Measurements from ENCODE around the gene EPYC.

Gene EPYC, protein sequence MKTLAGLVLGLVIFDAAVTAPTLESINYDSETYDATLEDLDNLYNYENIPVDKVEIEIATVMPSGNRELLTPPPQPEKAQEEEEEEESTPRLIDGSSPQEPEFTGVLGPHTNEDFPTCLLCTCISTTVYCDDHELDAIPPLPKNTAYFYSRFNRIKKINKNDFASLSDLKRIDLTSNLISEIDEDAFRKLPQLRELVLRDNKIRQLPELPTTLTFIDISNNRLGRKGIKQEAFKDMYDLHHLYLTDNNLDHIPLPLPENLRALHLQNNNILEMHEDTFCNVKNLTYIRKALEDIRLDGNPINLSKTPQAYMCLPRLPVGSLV

GRCh38 chr12:91004872-91005271, at the start of gene EPYC:
Gene EPYC (minus strand): TSS chr12:91004972. CDS start chr12:91002565, 2,407 bp downstream.
- DNase-seq = no peak

DNA sequence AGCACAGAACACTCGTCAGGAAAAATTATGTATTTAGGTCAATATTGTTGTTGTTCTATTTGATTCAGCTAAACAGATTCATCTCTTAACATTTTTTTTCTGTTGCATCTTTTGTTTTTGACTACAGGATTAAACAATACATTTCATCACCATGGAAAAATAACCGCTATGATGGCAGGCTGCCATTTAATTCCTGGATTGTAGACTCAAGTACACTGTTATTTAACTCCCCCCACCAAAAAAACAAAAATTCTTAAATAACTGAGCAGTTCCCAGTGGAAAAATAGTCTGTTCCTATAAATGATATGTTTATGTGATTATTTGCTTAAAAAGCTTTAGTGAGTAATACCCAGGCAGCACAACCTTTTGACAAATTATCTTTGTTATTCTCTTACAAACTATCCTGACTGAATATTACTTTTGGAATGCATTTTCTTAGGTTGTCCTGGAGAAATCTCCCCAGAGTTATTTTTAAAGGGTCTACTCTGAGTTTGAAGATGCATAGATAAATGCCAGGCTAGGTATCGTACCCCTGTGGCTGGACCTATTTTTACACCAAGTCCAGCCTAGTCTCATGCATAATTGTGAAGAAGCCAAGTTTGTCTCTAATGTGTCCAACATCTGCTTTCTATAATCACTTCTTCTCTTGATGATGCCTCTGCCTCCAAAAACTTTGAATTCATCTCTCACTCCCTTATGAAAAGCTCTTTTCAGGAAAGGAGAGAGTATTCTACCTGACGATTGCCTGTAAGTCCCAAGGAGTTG, 49.4 kb upstream of the EPYC start:
- no peak for DNase-seq

DNA sequence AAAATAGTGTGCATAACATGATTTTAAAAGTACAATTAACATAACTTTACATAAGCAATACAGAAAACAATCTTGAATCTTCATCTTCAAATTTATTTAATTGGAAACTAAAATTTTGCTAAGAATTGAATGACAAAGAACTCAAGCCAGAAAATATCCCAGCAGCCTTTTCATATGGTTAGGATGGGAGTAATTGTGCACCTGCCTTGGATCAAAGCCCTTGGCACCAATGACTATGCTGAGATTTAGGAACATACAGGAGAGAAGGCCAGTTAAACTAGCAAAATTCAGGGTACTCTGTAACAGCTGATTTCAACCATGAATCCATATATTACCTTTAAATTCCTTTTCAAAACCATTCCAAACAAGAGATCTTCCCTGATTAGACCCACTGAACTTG, 47.3 kb upstream of the EPYC start:
- DNase-seq = no peak

- DNase-seq = no peak
These were observed 39.8 kb upstream of the EPYC start for GRCh38 chr12:91044586-91044985.

DNA sequence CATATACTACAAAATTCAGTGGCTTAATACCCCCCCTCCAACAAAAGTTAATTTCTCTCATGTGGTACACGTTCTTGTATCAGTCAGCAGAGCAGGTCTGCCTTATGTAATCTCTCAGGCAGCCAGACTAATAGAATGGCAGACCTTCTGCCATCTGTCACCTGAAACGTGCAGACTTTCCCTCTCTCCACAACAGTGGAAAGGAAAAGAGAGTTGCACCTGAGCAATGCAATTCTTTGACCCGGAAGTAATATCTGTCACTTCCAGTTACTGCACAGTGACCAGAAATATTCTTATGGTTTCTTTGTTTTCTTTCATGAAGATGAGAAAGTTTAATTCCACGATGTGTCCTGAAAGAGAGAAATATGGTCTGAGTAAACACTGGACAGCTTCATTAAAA, 38.6 kb upstream of the EPYC start:
- no peak for DNase-seq

DNA sequence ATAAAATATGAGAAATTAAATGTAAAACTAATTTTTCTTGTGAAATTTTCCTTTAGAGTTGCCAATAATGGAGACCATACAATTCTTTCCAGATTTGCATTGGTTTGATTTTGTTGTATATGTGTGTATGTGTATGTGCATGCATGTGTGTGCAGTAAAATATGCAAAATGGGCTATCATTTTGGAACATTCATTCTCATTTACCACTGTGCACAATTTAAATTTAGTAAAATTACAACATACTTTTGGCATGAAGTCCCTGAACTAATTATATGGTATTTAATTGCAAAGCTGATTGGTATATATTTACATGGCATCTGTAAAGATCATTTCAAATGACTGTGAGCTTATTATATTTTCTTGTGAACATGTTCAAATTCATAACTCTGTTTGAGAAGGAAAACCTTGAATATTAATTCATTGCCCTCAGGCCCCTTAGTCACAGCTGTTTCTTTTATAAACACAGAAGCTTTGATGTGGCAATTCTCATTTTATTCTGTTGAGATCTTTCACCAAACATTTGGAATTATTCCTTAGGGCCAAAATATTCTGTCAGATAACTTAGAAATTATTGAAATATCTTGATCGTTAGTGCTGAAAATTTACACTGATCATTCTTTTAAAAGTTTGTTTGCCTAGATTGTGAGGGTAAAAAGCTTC, 35.5 kb upstream of the EPYC start:
- DNase-seq = no peak

DNA sequence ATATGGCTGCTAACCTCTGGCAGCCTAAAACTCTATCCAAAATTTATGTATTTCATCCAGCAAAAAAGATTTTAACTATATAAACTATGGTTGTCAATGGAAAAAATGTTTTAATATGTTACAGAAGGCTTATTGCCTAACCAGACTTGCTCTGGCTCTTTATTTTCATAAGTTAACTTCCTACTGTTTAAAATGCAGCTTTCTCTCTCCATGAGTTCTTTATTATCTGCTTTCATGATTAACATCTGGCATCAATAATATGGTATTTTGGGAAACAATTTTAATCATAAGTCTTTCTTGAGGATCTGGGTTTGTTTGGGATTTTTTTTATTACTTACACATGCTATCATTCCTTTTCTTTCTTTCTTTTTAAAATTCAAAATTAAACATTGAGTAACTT, 32.5 kb upstream of the EPYC start:
- no peak for DNase-seq

- DNase-seq = no peak
These were observed 28.5 kb upstream of the EPYC start for GRCh38 chr12:91033251-91033650.

GRCh38 chr12:91023326-91024004, 18.7 kb upstream of the EPYC start:
- no peak for DNase-seq

DNA sequence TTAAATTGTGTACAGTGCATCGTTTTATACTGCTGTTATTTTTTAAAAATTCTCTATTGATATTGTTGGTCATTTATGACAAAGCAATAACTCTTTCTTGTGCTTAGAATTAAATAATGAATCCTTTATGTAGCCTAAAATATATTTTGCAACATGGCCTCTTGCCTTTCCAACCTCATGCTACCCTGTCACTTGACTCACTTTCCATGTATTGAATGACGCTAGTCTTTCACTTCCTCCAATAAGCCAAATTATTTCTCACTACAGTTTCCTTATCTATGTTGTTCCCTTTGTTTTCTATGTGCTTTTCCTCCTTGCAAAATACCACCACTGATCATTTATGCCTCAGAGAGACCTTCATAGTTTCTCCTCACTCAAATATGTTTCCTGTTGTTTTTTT, 16.3 kb upstream of the EPYC start:
- DNase-seq = no peak

DNA sequence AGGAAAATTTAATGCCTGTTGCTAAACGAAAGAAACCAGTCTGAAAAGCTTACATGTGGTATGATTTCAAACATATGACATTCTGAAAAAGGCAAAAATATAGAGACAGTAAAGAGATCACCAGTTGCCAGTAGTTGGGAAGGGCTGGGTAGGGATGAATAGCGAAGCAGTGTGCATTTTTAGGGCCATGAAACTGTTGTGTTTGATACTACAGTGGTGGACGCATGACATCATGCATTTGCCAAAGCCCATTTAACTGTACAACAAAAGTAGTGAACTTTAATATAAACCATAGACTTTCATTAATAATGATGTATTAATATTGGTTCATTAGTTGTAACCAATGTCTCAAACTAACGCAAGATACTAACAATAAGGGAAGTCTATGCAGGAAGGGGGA, 14.7 kb upstream of the EPYC start:
- no peak for DNase-seq

DNA sequence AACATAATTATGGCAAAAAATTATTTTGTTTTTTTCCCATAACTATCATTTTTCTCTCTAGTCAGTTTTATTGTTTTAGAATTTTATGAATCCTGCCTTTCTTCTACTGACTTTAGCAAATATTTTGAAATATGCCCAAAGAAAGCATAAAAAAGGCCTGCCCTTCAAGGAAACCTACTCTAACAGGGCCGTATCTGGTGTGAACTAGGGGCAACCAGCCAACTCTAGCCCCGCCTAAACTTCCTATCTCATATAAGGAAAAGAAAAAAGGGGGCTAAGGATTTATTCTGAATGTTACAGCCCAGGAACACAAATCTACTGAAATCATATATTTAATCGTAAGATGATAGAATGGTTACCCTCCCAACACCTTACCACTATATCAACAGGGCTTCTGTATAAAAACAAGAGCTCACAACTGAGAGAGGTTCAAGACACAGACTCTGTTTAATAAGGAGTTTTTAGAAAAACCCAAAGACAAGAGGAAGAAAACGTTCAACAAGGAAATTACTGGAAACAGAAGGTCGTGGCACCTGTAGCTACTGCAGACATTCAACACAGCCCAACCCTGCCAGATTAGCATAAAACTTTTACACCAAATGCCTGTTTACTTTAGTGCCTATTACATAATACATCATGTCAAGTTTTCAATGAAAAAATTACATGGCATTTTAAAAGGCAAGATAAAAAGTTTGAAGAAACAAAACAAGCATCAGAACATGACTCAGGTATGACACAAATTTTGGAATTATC, 12.9 kb upstream of the EPYC start:
- DNase-seq = no peak

DNA sequence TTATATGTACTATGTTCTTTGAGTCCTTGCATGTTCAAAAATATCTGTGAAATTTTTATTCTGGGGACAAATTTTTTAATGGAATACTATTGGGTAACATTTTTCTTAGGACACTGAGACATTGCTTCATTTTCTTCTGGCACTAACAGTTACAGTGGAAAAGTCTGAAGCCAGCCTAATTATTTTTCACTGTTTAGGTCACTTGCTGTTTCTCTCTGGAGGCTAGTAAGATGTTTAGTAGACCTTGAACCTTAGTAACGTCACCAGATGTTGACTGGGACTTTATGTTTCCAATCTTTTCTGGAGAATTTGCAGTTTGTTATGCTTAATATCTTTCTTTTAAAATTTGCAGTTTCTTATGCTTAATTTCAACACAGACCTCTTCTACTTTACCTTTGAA, 12.3 kb upstream of the EPYC start:
- DNase-seq = no peak

- DNase-seq = no peak
These were observed 4.7 kb upstream of the EPYC start for GRCh38 chr12:91009319-91009950.

GRCh38 chr12:91007531-91008290, 2.9 kb upstream of the EPYC start:
- DNase-seq = no peak

- no peak for DNase-seq
These were observed 1.0 kb downstream of the EPYC start for GRCh38 chr12:91003737-91004136.

- DNase-seq = no peak
These were observed 3.5 kb downstream of the EPYC start for GRCh38 chr12:91001306-91001705.

GRCh38 chr12:90999966-91000365, 4.8 kb downstream of the EPYC start:
- no peak for DNase-seq

- no peak for DNase-seq
These were observed 5.2 kb downstream of the EPYC start for GRCh38 chr12:90999527-90999926.

GRCh38 chr12:90995010-90995409, 9.8 kb downstream of the EPYC start:
- DNase-seq = no peak

- DNase-seq = no peak
These were observed 12.8 kb downstream of the EPYC start for GRCh38 chr12:90991952-90992465.
